Cerebellar cortex (tissue), 1 donor: Measurements from ENCODE around the gene TFCP2L1.

ENCODE experiments used
- DNase-seq: peaks from one replicate; pipeline ENCODE4 v3.0.0-alpha.2; 2015; ENCODE audit warnings: low spot score

Gene TFCP2L1

DNA sequence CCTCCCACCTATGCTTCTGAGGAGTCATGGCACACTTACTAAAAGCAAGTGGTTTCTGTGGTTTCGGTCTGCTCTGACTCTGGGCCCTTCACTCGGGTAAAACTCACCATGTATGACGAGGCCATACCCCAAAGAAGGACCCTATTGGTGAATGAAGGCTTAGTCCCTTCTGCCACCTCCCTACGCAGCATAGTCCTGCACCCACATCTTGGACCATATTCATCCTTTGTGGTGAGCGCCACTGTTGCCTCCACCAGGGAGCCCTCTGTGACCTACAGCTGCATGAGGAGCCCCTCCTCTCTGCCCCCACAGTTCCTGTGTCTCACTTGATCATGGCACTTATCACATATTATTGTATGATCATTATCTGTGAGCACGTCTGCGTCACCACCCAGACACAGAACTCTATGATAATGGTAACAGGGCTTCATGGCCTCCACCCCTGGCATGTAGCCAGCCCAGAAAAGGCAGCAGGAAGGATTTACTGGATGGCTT, 113.3 kb downstream of the TFCP2L1 start:
- DNase-seq = no peak

DNA sequence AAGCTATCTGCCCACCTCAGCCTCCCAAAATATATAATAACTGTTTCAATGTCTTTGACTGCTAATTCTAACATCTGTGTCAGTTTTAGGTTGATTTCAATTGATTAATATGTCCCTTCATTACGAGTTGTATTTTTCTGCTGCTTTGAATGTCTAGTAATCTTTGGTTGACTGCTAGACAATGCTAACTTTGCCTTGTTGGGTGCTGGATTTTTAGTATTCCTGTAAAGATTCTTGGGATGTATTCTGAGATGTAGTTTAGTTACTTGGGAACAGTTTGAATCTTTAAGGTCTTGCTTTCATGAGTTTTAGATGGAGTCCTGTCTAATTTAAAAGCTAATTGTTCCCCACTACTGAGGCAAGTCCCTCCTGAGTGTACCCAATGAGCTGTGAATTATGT, 114.4 kb downstream of the TFCP2L1 start:
- DNase-seq = no peak

DNA sequence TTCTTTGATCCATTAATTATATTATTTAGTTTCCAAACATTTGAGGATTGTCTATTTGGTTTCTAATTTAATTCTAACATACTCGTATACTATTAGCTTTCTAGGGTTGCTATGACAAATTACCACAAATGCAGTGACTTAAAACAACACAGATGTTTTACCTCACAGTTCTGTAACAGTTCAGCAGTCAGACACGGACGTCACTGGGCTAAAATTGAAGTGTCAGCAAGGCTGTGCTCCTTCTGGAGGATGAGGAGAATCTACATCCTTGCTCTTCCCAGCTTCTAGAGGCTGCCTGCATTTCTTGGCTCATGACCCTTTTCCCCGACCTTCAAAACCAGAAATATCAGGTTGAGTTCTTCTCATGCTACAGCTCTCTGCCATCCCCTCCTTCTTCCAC, 117.6 kb downstream of the TFCP2L1 start:
- DNase-seq = no peak
